Measurements from ENCODE around the gene TBCD. TPM values are rescaled to one million over a fixed set of nuclear protein-coding genes. Genes with fewer than 3 reads are reported as not detected.

Gene TBCD
- total RNA-seq, 1 donor, result 22.5 TPM

GRCh38 chr17:82901856-82902255 is 150.0 kb downstream of the TBCD start:
- no peak for DNase-seq (ENCODE audit: low read depth)
- TF ChIP-seq CTCF (IDR thresholded peaks at IDR 0.05; ENCODE audit: insufficient read depth, low read depth, low read length), result no peak

GRCh38 chr17:82902972-82903874 is 151.4 kb downstream of the TBCD start:
- no peak for DNase-seq (ENCODE audit: low read depth)
- TF ChIP-seq CTCF (IDR thresholded peaks at IDR 0.05; ENCODE audit: insufficient read depth, low read depth, low read length), result no peak
- H3K4me3 ChIP-seq (ENCODE audit: low read depth, low read length), result no peak overlapping the region

More at GRCh38 chr17:82901856-82902255, 150.0 kb downstream of the TBCD start:
- H3K4me3 ChIP-seq (ENCODE audit: low read depth, low read length), result no peak overlapping the region

- DNase-seq (ENCODE audit: low read depth), result no peak
- no peak overlapping the region for H3K4me3 ChIP-seq (ENCODE audit: low read depth, low read length)
- no peak for TF ChIP-seq CTCF (IDR thresholded peaks at IDR 0.05; ENCODE audit: insufficient read depth, low read depth, low read length)
Observed at GRCh38 chr17:82905130-82905529, 153.3 kb downstream of the TBCD start.

- H3K4me3 ChIP-seq (ENCODE audit: low read depth, low read length), result no peak overlapping the region
- TF ChIP-seq CTCF (IDR thresholded peaks at IDR 0.05; ENCODE audit: insufficient read depth, low read depth, low read length), result no peak
- no peak for DNase-seq (ENCODE audit: low read depth)
Observed at GRCh38 chr17:82907797-82908542, 156.1 kb downstream of the TBCD start.

- no peak for DNase-seq (ENCODE audit: low read depth)
- H3K4me3 ChIP-seq (ENCODE audit: low read depth, low read length), result no peak overlapping the region
- no peak for TF ChIP-seq CTCF (IDR thresholded peaks at IDR 0.05; ENCODE audit: insufficient read depth, low read depth, low read length)
Observed at GRCh38 chr17:82908543-82909160, 156.8 kb downstream of the TBCD start.

GRCh38 chr17:82909322-82909904 is 157.5 kb downstream of the TBCD start:
- TF ChIP-seq CTCF (IDR thresholded peaks at IDR 0.05; ENCODE audit: insufficient read depth, low read depth, low read length), result no peak
- DNase-seq (ENCODE audit: low read depth), result no peak
- H3K4me3 ChIP-seq (ENCODE audit: low read depth, low read length), result no peak overlapping the region
